ENCODE measurements around the gene SDK1.

The SDK1 gene, protein sequence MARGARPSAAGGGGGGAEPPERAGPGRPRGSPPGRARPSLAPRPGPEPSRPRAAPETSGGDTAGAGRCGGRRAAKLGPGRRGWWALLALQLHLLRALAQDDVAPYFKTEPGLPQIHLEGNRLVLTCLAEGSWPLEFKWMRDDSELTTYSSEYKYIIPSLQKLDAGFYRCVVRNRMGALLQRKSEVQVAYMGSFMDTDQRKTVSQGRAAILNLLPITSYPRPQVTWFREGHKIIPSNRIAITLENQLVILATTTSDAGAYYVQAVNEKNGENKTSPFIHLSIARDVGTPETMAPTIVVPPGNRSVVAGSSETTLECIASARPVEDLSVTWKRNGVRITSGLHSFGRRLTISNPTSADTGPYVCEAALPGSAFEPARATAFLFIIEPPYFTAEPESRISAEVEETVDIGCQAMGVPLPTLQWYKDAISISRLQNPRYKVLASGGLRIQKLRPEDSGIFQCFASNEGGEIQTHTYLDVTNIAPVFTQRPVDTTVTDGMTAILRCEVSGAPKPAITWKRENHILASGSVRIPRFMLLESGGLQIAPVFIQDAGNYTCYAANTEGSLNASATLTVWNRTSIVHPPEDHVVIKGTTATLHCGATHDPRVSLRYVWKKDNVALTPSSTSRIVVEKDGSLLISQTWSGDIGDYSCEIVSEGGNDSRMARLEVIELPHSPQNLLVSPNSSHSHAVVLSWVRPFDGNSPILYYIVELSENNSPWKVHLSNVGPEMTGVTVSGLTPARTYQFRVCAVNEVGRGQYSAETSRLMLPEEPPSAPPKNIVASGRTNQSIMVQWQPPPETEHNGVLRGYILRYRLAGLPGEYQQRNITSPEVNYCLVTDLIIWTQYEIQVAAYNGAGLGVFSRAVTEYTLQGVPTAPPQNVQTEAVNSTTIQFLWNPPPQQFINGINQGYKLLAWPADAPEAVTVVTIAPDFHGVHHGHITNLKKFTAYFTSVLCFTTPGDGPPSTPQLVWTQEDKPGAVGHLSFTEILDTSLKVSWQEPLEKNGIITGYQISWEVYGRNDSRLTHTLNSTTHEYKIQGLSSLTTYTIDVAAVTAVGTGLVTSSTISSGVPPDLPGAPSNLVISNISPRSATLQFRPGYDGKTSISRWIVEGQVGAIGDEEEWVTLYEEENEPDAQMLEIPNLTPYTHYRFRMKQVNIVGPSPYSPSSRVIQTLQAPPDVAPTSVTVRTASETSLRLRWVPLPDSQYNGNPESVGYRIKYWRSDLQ (N-terminal part only)

DNA sequence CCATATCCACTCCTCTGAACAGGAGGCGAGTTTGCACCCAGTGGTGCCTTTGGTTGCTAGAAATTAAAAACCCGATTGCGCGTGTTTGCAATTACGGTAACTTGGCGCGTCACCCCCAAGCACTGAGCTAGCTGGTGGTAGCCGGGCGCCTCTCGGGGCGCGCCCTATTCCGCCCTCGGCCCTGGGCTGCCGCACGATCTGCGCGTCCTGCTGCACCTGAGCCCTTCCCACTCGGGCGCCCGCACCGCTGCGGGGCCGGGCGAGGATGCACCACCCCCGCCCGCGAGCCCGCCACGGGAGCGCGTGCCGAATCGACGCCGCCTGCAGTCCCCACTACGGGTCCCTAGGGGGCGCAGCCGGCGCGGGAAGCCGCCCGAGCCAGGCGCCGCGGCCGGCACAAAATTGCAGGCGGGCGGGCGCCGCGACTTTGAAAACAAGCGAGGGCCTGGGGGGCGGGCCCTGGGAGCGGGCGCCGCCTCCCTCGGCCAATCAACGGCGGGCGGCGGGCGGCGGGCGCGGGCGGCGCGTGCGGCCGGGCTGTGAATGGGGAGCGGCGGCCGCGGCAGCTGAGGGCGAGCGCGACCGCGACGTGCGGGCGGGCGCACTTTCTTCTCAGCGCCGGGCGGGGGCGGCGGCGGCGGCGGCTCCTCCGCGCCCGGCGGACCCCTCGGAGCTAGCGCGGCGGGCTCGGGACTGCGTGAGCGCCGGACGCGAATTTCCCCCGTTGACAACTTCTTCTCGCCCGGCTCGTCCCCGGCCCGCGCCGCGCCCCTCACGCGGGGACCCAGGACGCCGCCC lies at the start of gene SDK1:
SDK1 (plus strand) TSS at position 602 of the 798 bp plus-strand sequence. CDS start 335 bp downstream, outside the sequence.
- Mint-ChIP-seq H3K9me3 (no peaks in the 10 kb centered on the region), H3K27ac (peak within 1 kb of the TSS in 2 of 3 experiments; percentile 13 to 69), H3K27me3 (ENCODE audit: low read depth) (peaks cover 38% of the 10 kb centered on the region), H3K4me1 (peaks cover 30% of the 10 kb centered on the region), H3K36me3 (ENCODE audit: low read depth) (no peaks in the 10 kb centered on the region), H3K4me3 (peak within 1 kb of the TSS; percentile 89 to 92 (median 89))
- TF ChIP-seq, protein P1, sequence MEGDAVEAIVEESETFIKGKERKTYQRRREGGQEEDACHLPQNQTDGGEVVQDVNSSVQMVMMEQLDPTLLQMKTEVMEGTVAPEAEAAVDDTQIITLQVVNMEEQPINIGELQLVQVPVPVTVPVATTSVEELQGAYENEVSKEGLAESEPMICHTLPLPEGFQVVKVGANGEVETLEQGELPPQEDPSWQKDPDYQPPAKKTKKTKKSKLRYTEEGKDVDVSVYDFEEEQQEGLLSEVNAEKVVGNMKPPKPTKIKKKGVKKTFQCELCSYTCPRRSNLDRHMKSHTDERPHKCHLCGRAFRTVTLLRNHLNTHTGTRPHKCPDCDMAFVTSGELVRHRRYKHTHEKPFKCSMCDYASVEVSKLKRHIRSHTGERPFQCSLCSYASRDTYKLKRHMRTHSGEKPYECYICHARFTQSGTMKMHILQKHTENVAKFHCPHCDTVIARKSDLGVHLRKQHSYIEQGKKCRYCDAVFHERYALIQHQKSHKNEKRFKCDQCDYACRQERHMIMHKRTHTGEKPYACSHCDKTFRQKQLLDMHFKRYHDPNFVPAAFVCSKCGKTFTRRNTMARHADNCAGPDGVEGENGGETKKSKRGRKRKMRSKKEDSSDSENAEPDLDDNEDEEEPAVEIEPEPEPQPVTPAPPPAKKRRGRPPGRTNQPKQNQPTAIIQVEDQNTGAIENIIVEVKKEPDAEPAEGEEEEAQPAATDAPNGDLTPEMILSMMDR (IDR thresholded peaks at IDR 0.05; ENCODE audit: unreplicated experiment in 3 of 3), result peak; percentile 93 to 98 (median 98)

DNA sequence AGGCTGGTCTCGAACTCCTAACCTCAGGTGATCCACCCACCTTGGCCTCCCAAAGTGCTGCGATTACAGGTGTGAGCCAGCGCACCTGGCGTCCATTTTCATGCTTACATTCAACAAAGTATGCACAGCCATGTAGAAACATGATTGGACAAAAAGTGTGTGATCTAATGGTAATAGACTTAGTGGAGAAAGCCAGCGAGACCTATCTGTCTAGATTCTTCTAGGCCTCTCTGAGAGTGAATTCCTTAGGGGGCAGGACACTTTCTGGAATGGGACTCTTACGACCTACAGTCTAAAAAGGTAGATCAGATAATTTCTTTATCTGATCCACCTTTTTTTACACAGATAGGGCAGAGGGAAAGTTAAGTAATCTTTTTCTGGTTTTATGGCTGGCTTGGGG lies 46.3 kb upstream of the SDK1 start:
- H3K27ac Mint-ChIP-seq, result no peak overlapping the region
- peaks cover 16% of the 10 kb centered on the region for H3K4me1 Mint-ChIP-seq
- no peaks in the 10 kb centered on the region for H3K36me3 Mint-ChIP-seq (ENCODE audit: low read depth)
- H3K4me3 Mint-ChIP-seq, result no peak overlapping the region
- peaks cover 5% of the 10 kb centered on the region for H3K27me3 Mint-ChIP-seq (ENCODE audit: low read depth)
- no peaks in the 10 kb centered on the region for H3K9me3 Mint-ChIP-seq
- TF ChIP-seq, protein P1 (IDR thresholded peaks at IDR 0.05; ENCODE audit: unreplicated experiment in 3 of 3), result no peak

DNA sequence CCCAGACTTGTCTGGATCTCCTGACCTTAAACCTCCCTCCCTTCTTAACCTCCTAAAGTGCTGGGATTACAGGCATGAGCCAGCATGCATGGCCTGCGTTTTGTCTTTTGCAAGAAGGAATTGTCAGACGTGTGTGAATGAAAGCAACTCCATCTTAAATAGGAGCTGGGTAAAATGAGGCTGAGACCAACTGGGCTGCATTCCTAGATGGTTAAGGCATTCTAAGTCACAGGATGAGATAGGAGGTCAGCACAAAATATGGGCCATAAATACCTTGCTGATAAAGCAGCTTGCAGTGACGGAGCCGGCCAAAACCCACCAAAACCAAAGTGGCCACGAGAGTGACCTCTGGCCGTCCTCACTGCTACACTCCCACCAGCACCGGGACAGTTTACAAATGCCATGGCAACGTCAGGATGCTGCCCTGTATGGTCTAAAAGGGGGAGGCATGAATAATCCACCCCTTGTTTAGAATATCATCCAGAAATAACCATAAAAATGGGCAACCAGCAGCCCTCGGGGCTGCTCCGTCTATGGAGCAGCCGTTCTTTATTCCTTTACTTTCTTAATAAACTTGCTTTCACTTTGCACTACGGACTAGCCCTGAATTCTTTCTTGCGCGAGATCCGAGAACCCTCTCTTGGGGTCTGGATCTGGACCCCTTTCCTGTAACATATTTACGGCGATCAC lies 41.2 kb upstream of the SDK1 start:
- Mint-ChIP-seq H3K4me3 (peak overlapping the region in 2 of 3 experiments; percentile 79 to 89), H3K9me3 (no peaks in the 10 kb centered on the region), H3K36me3 (ENCODE audit: low read depth) (no peaks in the 10 kb centered on the region), H3K27me3 (ENCODE audit: low read depth) (peaks cover 11% of the 10 kb centered on the region), H3K27ac (peak overlapping the region; percentile 77 to 85 (median 78)), H3K4me1 (peaks cover 42% of the 10 kb centered on the region)
- TF ChIP-seq, protein P1 (IDR thresholded peaks at IDR 0.05; ENCODE audit: unreplicated experiment in 3 of 3), result no peak

DNA sequence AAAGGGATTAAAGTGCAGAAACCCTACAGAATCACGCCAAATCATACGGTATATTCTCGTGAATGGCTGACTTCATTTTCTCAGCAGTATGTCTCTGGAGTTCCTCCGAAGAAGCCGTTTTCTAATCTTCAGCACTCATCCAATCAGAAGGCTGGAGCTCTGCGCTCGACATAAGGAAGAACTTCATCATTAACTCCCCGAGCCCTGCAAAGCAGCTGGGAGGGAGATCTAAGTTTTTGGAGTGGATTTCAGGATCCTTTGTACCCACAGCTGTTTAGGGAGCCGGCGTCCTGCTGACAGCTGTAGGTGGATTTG lies 40.7 kb upstream of the SDK1 start:
- peak overlapping the region in 2 of 3 experiments; percentile 79 to 89 for H3K4me3 Mint-ChIP-seq
- H3K4me1 Mint-ChIP-seq, result peaks cover 46% of the 10 kb centered on the region
- H3K27ac Mint-ChIP-seq, result peak overlapping the region; percentile 77 to 85 (median 78)
- TF ChIP-seq, protein P1 (IDR thresholded peaks at IDR 0.05; ENCODE audit: unreplicated experiment in 3 of 3), result no peak
- H3K36me3 Mint-ChIP-seq (ENCODE audit: low read depth), result no peaks in the 10 kb centered on the region
- H3K27me3 Mint-ChIP-seq (ENCODE audit: low read depth), result peaks cover 11% of the 10 kb centered on the region
- no peaks in the 10 kb centered on the region for H3K9me3 Mint-ChIP-seq

Measured in nephron (organoid).